Ectodermal cell (in vitro differentiated cells): ENCODE measurements around the gene NDUFB10.
"Not testable (repeated sequence)": the region's sequence is repeated elsewhere in the genome, so short reads cannot be mapped to it uniquely, and the experiment has no call there.

Experiments
- H3K27ac ChIP-seq: 2 replicates; pipeline ENCODE4 v1.7.0; 2013; ENCODE audit warnings: mild to moderate bottlenecking, low read depth, low read length; ENCODE audit not compliant: insufficient read depth, poor library complexity, severe bottlenecking
- H3K27me3 ChIP-seq: 2 replicates; pipeline ENCODE4 v1.7.0; 2013; ENCODE audit warnings: mild to moderate bottlenecking, low read length; ENCODE audit not compliant: insufficient read depth, control insufficient read depth, poor library complexity, severe bottlenecking
- H3K36me3 ChIP-seq: one replicate; pipeline ENCODE4 v1.7.0; 2013; ENCODE audit warnings: low read length; ENCODE audit not compliant: control insufficient read depth, insufficient read depth
- H3K4me1 ChIP-seq: one replicate; pipeline ENCODE4 v1.7.0; 2013; ENCODE audit warnings: low read length; ENCODE audit not compliant: control insufficient read depth, insufficient read depth
- H3K4me3 ChIP-seq: 2 replicates; pipeline ENCODE4 v1.7.0; 2013; ENCODE audit warnings: low read depth, low read length, control low read depth; ENCODE audit not compliant: insufficient read depth
- H3K9me3 ChIP-seq: 2 replicates; pipeline ENCODE4 v1.7.0; 2013; ENCODE audit warnings: mild to moderate bottlenecking, low read length, moderate library complexity; ENCODE audit not compliant: control insufficient read depth
- WGBS, 2 experiments: methylation state at CpG; one replicate each; pipeline ENCODE4 v1.1.7; 2013; ENCODE audit warnings: missing lambda C conversion rate in 2 of 2; 5-methylcytosine and 5-hydroxymethylcytosine counted together

NDUFB10 gene

GRCh38 chr16:1949507-1949906, 9.8 kb upstream of the NDUFB10 start:
- WGBS, 2 experiments = 95 to 96% methylated on average over 11 of the region's 11 CpGs

GRCh38 chr16:1950047-1950446, 9.3 kb upstream of the NDUFB10 start:
- no peaks in the 10 kb centered on the region for H3K4me1 ChIP-seq
- no peaks in the 10 kb centered on the region for H3K9me3 ChIP-seq
- H3K4me3 ChIP-seq = no peak overlapping the region
- no peaks in the 10 kb centered on the region for H3K36me3 ChIP-seq
- H3K27me3 ChIP-seq = no peaks in the 10 kb centered on the region
- 89% methylated on average over 7 of the region's 7 CpGs for WGBS, 2 experiments
- H3K27ac ChIP-seq = no peak overlapping the region

More at GRCh38 chr16:1949507-1949906, 9.8 kb upstream of the NDUFB10 start:
- H3K27ac ChIP-seq = no peak overlapping the region
- H3K27me3 ChIP-seq = no peaks in the 10 kb centered on the region
- H3K9me3 ChIP-seq = no peaks in the 10 kb centered on the region
- no peaks in the 10 kb centered on the region for H3K36me3 ChIP-seq
- no peak overlapping the region for H3K4me3 ChIP-seq
- no peaks in the 10 kb centered on the region for H3K4me1 ChIP-seq

GRCh38 chr16:1950559-1950958, 8.8 kb upstream of the NDUFB10 start:
- no peaks in the 10 kb centered on the region for H3K36me3 ChIP-seq
- no peak overlapping the region for H3K27ac ChIP-seq
- H3K9me3 ChIP-seq = no peaks in the 10 kb centered on the region
- 93 to 94% methylated on average over 19 of the region's 19 CpGs for WGBS, 2 experiments
- no peaks in the 10 kb centered on the region for H3K4me1 ChIP-seq
- no peaks in the 10 kb centered on the region for H3K27me3 ChIP-seq
- H3K4me3 ChIP-seq = no peak overlapping the region

- 94 to 95% methylated on average over 22 of the region's 22 CpGs for WGBS, 2 experiments
- Histone ChIP-seq H3K4me1 (no peaks in the 10 kb centered on the region), H3K4me3 (no peak overlapping the region), H3K27ac (no peak overlapping the region), H3K36me3 (no peaks in the 10 kb centered on the region), H3K9me3 (no peaks in the 10 kb centered on the region), H3K27me3 (peaks cover under 1% of the 10 kb centered on the region)
Measured at GRCh38 chr16:1953734-1954133, 5.6 kb upstream of the NDUFB10 start.

- not testable (repeated sequence) for H3K27me3 ChIP-seq, H3K27ac ChIP-seq, H3K4me3 ChIP-seq, H3K9me3 ChIP-seq, H3K36me3 ChIP-seq, H3K4me1 ChIP-seq
- 93 to 94% methylated on average over 19 of the region's 22 CpGs for WGBS, 2 experiments
Measured at GRCh38 chr16:1957434-1958142, 1.8 kb upstream of the NDUFB10 start.

GRCh38 chr16:1958143-1958491, 1.2 kb upstream of the NDUFB10 start:
- H3K9me3 ChIP-seq, H3K27ac ChIP-seq, H3K27me3 ChIP-seq, H3K36me3 ChIP-seq, H3K4me3 ChIP-seq: not testable (repeated sequence)
- WGBS, 2 experiments = 95 to 96% methylated on average over 30 of the region's 30 CpGs
- peaks cover 15% of the 10 kb centered on the region for H3K4me1 ChIP-seq

- peak overlapping the region; percentile 93 for H3K4me3 ChIP-seq
- H3K9me3 ChIP-seq = no peaks in the 10 kb centered on the region
- no peak overlapping the region for H3K27ac ChIP-seq
- H3K4me1 ChIP-seq = peaks cover 21% of the 10 kb centered on the region
- peaks cover 4% of the 10 kb centered on the region for H3K27me3 ChIP-seq
- WGBS, 2 experiments = 64 to 65% methylated on average over 14 of the region's 14 CpGs
- peaks cover 5% of the 10 kb centered on the region for H3K36me3 ChIP-seq
Measured at GRCh38 chr16:1958715-1959268, 546 bp upstream of the NDUFB10 start.

GRCh38 chr16:1960665-1961630, 1.6 kb downstream of the NDUFB10 start:
- H3K9me3 ChIP-seq = no peaks in the 10 kb centered on the region
- H3K27me3 ChIP-seq = peaks cover 4% of the 10 kb centered on the region
- 59 to 61% methylated on average over 20 of the region's 20 CpGs for WGBS, 2 experiments
- H3K36me3 ChIP-seq = peaks cover 5% of the 10 kb centered on the region
- H3K4me3 ChIP-seq = peak overlapping the region; percentile 93
- peaks cover 25% of the 10 kb centered on the region for H3K4me1 ChIP-seq
- peak overlapping the region; percentile 27 for H3K27ac ChIP-seq

GRCh38 chr16:1961651-1962067, 2.3 kb downstream of the NDUFB10 start:
- Histone ChIP-seq H3K27ac (no peak overlapping the region), H3K9me3 (no peaks in the 10 kb centered on the region), H3K36me3 (peaks cover 5% of the 10 kb centered on the region), H3K27me3 (peaks cover 4% of the 10 kb centered on the region), H3K4me1 (peaks cover 25% of the 10 kb centered on the region), H3K4me3 (no peak overlapping the region)
- 69 to 70% methylated on average over 6 of the region's 6 CpGs for WGBS, 2 experiments
